GM12878 (cell line): ENCODE results near the gene CT45A1.

Source experiments
- BMI1 ChIP-seq: fragments of 450-650 bp; IDR thresholded peaks from 2 replicates; pipeline ENCODE4 v1.6.1; 2016; ENCODE audit warnings: mild to moderate bottlenecking, moderate library complexity, borderline replicate concordance
- CHD1 ChIP-seq: IDR thresholded peaks from 2 replicates; pipeline ENCODE4 v1.6.1; 2012; ENCODE audit warnings: low read depth, low read length, improper control_type of control experiment
- CTCF ChIP-seq, 3 experiments: IDR thresholded peaks in 2 of 3; conservative IDR thresholded peaks in 1 of 3; 2 replicates each; pipeline ENCODE4 v1.5.1; 2011; ENCODE audit warnings: low read depth in 3 of 3, low read length in 3 of 3, mild to moderate bottlenecking in 3 of 3, control low read depth in 2 of 3, moderate library complexity in 2 of 3, inconsistent platforms in 1 of 3, mixed read lengths in 1 of 3; ENCODE audit not compliant: control insufficient read depth in 2 of 3, insufficient read depth in 1 of 3; ENCODE audit errors: extremely low read depth in 1 of 3
- EZH2 ChIP-seq: IDR thresholded peaks from 2 replicates; pipeline ENCODE4 v1.6.1; 2012; ENCODE audit warnings: low read depth, mild to moderate bottlenecking, control low read depth, inconsistent platforms, low read length, borderline replicate concordance; ENCODE audit not compliant: control insufficient read depth
- JUND ChIP-seq: IDR thresholded peaks from 2 replicates; pipeline ENCODE4 v1.6.1; 2012; ENCODE audit warnings: low read depth, mild to moderate bottlenecking, low read length, improper control_type of control experiment, moderate library complexity
- PKNOX1 ChIP-seq: fragments of 450-650 bp; IDR thresholded peaks from 2 replicates; pipeline ENCODE4 v1.6.1; 2016; ENCODE audit warnings: mild to moderate bottlenecking
- REST ChIP-seq: IDR thresholded peaks from 2 replicates; pipeline ENCODE4 v1.6.1; 2012; ENCODE audit warnings: mild to moderate bottlenecking, low read depth, low read length
- ZNF274 ChIP-seq: IDR thresholded peaks from one replicate; pipeline ENCODE4 v1.8.0; 2011; ENCODE audit not compliant: insufficient read length, insufficient read depth

GRCh38 chrX:135741192-135741715 lies 27.8 kb downstream of the CT45A1 start:
- TF ChIP-seq BMI1 = no peak
- no peak for TF ChIP-seq CTCF (IDR thresholded peaks at IDR 0.05 in 2 of 3, conservative IDR thresholded peaks at IDR 0.05 in 1 of 3; ENCODE audit: control insufficient read depth in 2 of 3, extremely low read depth in 1 of 3, insufficient read depth in 1 of 3, low read depth in 3 of 3, low read length in 3 of 3)
- TF ChIP-seq CHD1 = no peak
- no peak for TF ChIP-seq PKNOX1
- no peak for TF ChIP-seq REST
- no peak for TF ChIP-seq EZH2
- no peak for TF ChIP-seq JUND
- TF ChIP-seq ZNF274 = no peak
